Trophoblast cell (in vitro differentiated cells and primary cell): ENCODE results near the gene KIF23.

ENCODE experiments used
- DNase-seq, 2 donors: peaks; one replicate each; pipeline ENCODE4 v3.0.0-alpha.2; 2016
- H2AFZ ChIP-seq: 2 replicates; pipeline ENCODE4 v1.6.1; 2013; ENCODE audit warnings: low read length, moderate library complexity, mild to moderate bottlenecking; ENCODE audit not compliant: insufficient read depth, poor library complexity
- H2AK5ac ChIP-seq: 2 replicates; pipeline ENCODE4 v1.6.1; 2013; ENCODE audit warnings: mild to moderate bottlenecking, low read length
- H2BK120ac ChIP-seq: 2 replicates; pipeline ENCODE4 v1.6.1; 2013; ENCODE audit warnings: low read length, mild to moderate bottlenecking, moderate library complexity; ENCODE audit not compliant: insufficient read depth, poor library complexity
- H2BK12ac ChIP-seq: 2 replicates; pipeline ENCODE4 v1.6.1; 2013; ENCODE audit warnings: mild to moderate bottlenecking, low read length, moderate library complexity
- H2BK5ac ChIP-seq: 2 replicates; pipeline ENCODE4 v1.6.1; 2013; ENCODE audit warnings: low read length, low read depth, moderate library complexity, mild to moderate bottlenecking; ENCODE audit not compliant: poor library complexity
- H3K14ac ChIP-seq: 2 replicates; pipeline ENCODE4 v1.6.1; 2013; ENCODE audit warnings: mild to moderate bottlenecking, low read length
- H3K18ac ChIP-seq: 2 replicates; pipeline ENCODE4 v1.6.1; 2013; ENCODE audit warnings: mild to moderate bottlenecking, low read length
- H3K23ac ChIP-seq: 2 replicates; pipeline ENCODE4 v1.6.1; 2013; ENCODE audit warnings: low read length
- H3K27ac ChIP-seq: 2 replicates; pipeline ENCODE4 v1.5.1; 2013; ENCODE audit warnings: low read depth, mild to moderate bottlenecking, inconsistent platforms, low read length, moderate library complexity
- H3K27me3 ChIP-seq: 2 replicates; pipeline ENCODE4 v1.6.1; 2013; ENCODE audit warnings: inconsistent platforms, mild to moderate bottlenecking, low read length, moderate library complexity; ENCODE audit not compliant: insufficient read depth
- H3K36me3 ChIP-seq, 2 experiments: 1 replicate in 1 of 2; 2 replicates in 1 of 2; pipeline ENCODE4 v1.6.1; 2013; ENCODE audit warnings: low read length in 2 of 2, mild to moderate bottlenecking in 2 of 2, moderate library complexity in 1 of 2; ENCODE audit not compliant: insufficient read depth in 2 of 2, control insufficient read depth in 1 of 2
- H3K4ac ChIP-seq: 2 replicates; pipeline ENCODE4 v1.6.1; 2013; ENCODE audit warnings: low read depth, mild to moderate bottlenecking, low read length, moderate library complexity
- H3K4me1 ChIP-seq, 2 experiments: 1 replicate in 1 of 2; 2 replicates in 1 of 2; pipeline ENCODE4 v1.6.1; 2013; ENCODE audit warnings: low read length in 2 of 2, mild to moderate bottlenecking in 2 of 2, moderate library complexity in 1 of 2; ENCODE audit not compliant: insufficient read depth in 2 of 2, control insufficient read depth in 1 of 2
- H3K4me2 ChIP-seq: 2 replicates; pipeline ENCODE4 v1.6.1; 2013; ENCODE audit warnings: inconsistent platforms, mild to moderate bottlenecking, low read length, moderate library complexity
- H3K4me3 ChIP-seq: 2 replicates; pipeline ENCODE4 v1.5.1; 2013; ENCODE audit warnings: mild to moderate bottlenecking, low read depth, low read length, inconsistent platforms
- H3K79me1 ChIP-seq: one replicate; pipeline ENCODE4 v1.6.1; 2013; ENCODE audit warnings: low read length
- H3K79me2 ChIP-seq: 2 replicates; pipeline ENCODE4 v1.6.1; 2013; ENCODE audit warnings: low read length, mild to moderate bottlenecking; ENCODE audit not compliant: control insufficient read depth, insufficient read depth, poor library complexity
- H3K9ac ChIP-seq: 2 replicates; pipeline ENCODE4 v1.6.1; 2013; ENCODE audit warnings: mild to moderate bottlenecking, low read length
- H3K9me3 ChIP-seq: 2 replicates; pipeline ENCODE4 v1.6.1; 2013; ENCODE audit warnings: low read depth, mild to moderate bottlenecking, control low read depth, inconsistent platforms, low read length; ENCODE audit not compliant: insufficient read depth
- H4K12ac ChIP-seq: 2 replicates; pipeline ENCODE4 v1.6.1; 2013; ENCODE audit warnings: low read depth, mild to moderate bottlenecking, low read length, moderate library complexity
- H4K8ac ChIP-seq: 2 replicates; pipeline ENCODE4 v1.6.1; 2013; ENCODE audit warnings: low read depth, mild to moderate bottlenecking, low read length, moderate library complexity
- H4K91ac ChIP-seq: one replicate; pipeline ENCODE4 v1.6.1; 2013; ENCODE audit warnings: low read depth, mild to moderate bottlenecking, low read length, moderate library complexity
- WGBS: extraction: QIAGEN DNeasy Blood & Tissue Kit; methylation state at CpG from one replicate; pipeline ENCODE4 v1.1.7; 2013; ENCODE audit warnings: missing lambda C conversion rate; ENCODE audit not compliant: insufficient read length, insufficient coverage; ENCODE audit errors: extremely low coverage; 5-methylcytosine and 5-hydroxymethylcytosine counted together

The KIF23 gene

GRCh38 chr15:69484837-69485236, 70.7 kb downstream of the KIF23 start:
- H2AFZ ChIP-seq, result no peak overlapping the region

GRCh38 chr15:69486481-69487110, 72.4 kb downstream of the KIF23 start:
- peak in 1 of 2 donors; percentile 26 for DNase-seq
- Histone ChIP-seq H3K4me1 (no peaks in the 10 kb centered on the region), H3K27ac (no peak overlapping the region), H2AK5ac (no peak overlapping the region), H4K91ac (no peak overlapping the region), H3K9ac (no peak overlapping the region), H2BK5ac (no peak overlapping the region), H3K79me1 (no peaks in the 10 kb centered on the region), H2AFZ (no peak overlapping the region), H3K27me3 (no peaks in the 10 kb centered on the region), H3K18ac (no peak overlapping the region), H3K4me3 (no peak overlapping the region), H4K12ac (no peak overlapping the region), H3K36me3 (no peaks in the 10 kb centered on the region), H3K4me2 (no peak overlapping the region), H3K79me2 (no peaks in the 10 kb centered on the region), H2BK120ac (no peak overlapping the region), H3K23ac (no peak overlapping the region), H3K4ac (no peak overlapping the region), H2BK12ac (no peak overlapping the region), H4K8ac (no peak overlapping the region), H3K9me3 (peaks cover 4% of the 10 kb centered on the region), H3K14ac (no peak overlapping the region)
- no CpG with 5 or more reads among the region's 3 CpGs for WGBS

More at GRCh38 chr15:69484837-69485236, 70.7 kb downstream of the KIF23 start:
- Histone ChIP-seq H3K79me1 (no peaks in the 10 kb centered on the region), H3K27me3 (no peaks in the 10 kb centered on the region), H3K36me3 (no peaks in the 10 kb centered on the region), H3K4me1 (peaks cover 0 to 2% of the 10 kb centered on the region in 2 experiments), H4K91ac (no peak overlapping the region), H3K9ac (no peak overlapping the region), H4K8ac (no peak overlapping the region), H2BK12ac (no peak overlapping the region), H3K27ac (no peak overlapping the region), H3K9me3 (peaks cover 4% of the 10 kb centered on the region), H3K79me2 (no peaks in the 10 kb centered on the region), H3K23ac (no peak overlapping the region), H3K14ac (no peak overlapping the region), H4K12ac (no peak overlapping the region), H3K4me3 (no peak overlapping the region), H2BK120ac (no peak overlapping the region), H2BK5ac (no peak overlapping the region), H3K4me2 (no peak overlapping the region), H3K18ac (no peak overlapping the region), H3K4ac (no peak overlapping the region), H2AK5ac (no peak overlapping the region)
- WGBS, result no CpG with 5 or more reads among the region's 6 CpGs
- no peak for DNase-seq

GRCh38 chr15:69489073-69489571, 75.0 kb downstream of the KIF23 start:
- H3K4me1 ChIP-seq, result no peaks in the 10 kb centered on the region
- no peak for DNase-seq
- H2AK5ac ChIP-seq, result no peak overlapping the region
- H3K79me1 ChIP-seq, result no peaks in the 10 kb centered on the region
- H3K9me3 ChIP-seq, result peaks cover 4% of the 10 kb centered on the region
- H4K91ac ChIP-seq, result no peak overlapping the region
- no peak overlapping the region for H3K4ac ChIP-seq
- no peak overlapping the region for H2BK12ac ChIP-seq
- no peak overlapping the region for H3K18ac ChIP-seq
- H3K23ac ChIP-seq, result no peak overlapping the region
- no peak overlapping the region for H4K12ac ChIP-seq
- no peak overlapping the region for H3K4me3 ChIP-seq
- no CpG with 5 or more reads among the region's 3 CpGs for WGBS
- no peak overlapping the region for H3K9ac ChIP-seq
- no peaks in the 10 kb centered on the region for H3K27me3 ChIP-seq
- H4K8ac ChIP-seq, result no peak overlapping the region
- no peaks in the 10 kb centered on the region for H3K79me2 ChIP-seq
- no peaks in the 10 kb centered on the region for H3K36me3 ChIP-seq
- no peak overlapping the region for H2AFZ ChIP-seq
- no peak overlapping the region for H2BK5ac ChIP-seq
- no peak overlapping the region for H3K27ac ChIP-seq
- no peak overlapping the region for H3K4me2 ChIP-seq
- H3K14ac ChIP-seq, result no peak overlapping the region
- H2BK120ac ChIP-seq, result no peak overlapping the region

- H4K12ac ChIP-seq, result no peak overlapping the region
- no peaks in the 10 kb centered on the region for H3K27me3 ChIP-seq
- no peak overlapping the region for H2AK5ac ChIP-seq
- no peaks in the 10 kb centered on the region for H3K36me3 ChIP-seq
- no peak overlapping the region for H2BK12ac ChIP-seq
- no peak overlapping the region for H3K9ac ChIP-seq
- H3K79me1 ChIP-seq, result no peaks in the 10 kb centered on the region
- H3K23ac ChIP-seq, result no peak overlapping the region
- WGBS, result no CpG with 5 or more reads among the region's 11 CpGs
- H2BK5ac ChIP-seq, result no peak overlapping the region
- no peak overlapping the region for H3K14ac ChIP-seq
- H3K4me1 ChIP-seq, result no peaks in the 10 kb centered on the region
- H2BK120ac ChIP-seq, result no peak overlapping the region
- no peaks in the 10 kb centered on the region for H3K9me3 ChIP-seq
- no peak overlapping the region for H3K18ac ChIP-seq
- H4K91ac ChIP-seq, result no peak overlapping the region
- H3K4me2 ChIP-seq, result no peak overlapping the region
- no peak overlapping the region for H2AFZ ChIP-seq
- no peak overlapping the region for H3K4me3 ChIP-seq
- H3K4ac ChIP-seq, result no peak overlapping the region
- H4K8ac ChIP-seq, result no peak overlapping the region
- no peak for DNase-seq
- H3K79me2 ChIP-seq, result no peaks in the 10 kb centered on the region
- no peak overlapping the region for H3K27ac ChIP-seq
Observed at GRCh38 chr15:69490356-69491037, 76.3 kb downstream of the KIF23 start.
